ENCODE data around the gene PRRC1.

- no peak for TF ChIP-seq CTCF (IDR thresholded peaks at IDR 0.05; ENCODE audit: low read depth, low read length, missing input control)
- TF ChIP-seq EGR1 (IDR thresholded peaks at IDR 0.05; ENCODE audit: low read depth in 2 of 2) = no peak
- TF ChIP-seq SP1 (IDR thresholded peaks at IDR 0.05) = no peak
- no peak for TF ChIP-seq ZBTB33 (IDR thresholded peaks at IDR 0.05)
- TF ChIP-seq, protein P1, sequence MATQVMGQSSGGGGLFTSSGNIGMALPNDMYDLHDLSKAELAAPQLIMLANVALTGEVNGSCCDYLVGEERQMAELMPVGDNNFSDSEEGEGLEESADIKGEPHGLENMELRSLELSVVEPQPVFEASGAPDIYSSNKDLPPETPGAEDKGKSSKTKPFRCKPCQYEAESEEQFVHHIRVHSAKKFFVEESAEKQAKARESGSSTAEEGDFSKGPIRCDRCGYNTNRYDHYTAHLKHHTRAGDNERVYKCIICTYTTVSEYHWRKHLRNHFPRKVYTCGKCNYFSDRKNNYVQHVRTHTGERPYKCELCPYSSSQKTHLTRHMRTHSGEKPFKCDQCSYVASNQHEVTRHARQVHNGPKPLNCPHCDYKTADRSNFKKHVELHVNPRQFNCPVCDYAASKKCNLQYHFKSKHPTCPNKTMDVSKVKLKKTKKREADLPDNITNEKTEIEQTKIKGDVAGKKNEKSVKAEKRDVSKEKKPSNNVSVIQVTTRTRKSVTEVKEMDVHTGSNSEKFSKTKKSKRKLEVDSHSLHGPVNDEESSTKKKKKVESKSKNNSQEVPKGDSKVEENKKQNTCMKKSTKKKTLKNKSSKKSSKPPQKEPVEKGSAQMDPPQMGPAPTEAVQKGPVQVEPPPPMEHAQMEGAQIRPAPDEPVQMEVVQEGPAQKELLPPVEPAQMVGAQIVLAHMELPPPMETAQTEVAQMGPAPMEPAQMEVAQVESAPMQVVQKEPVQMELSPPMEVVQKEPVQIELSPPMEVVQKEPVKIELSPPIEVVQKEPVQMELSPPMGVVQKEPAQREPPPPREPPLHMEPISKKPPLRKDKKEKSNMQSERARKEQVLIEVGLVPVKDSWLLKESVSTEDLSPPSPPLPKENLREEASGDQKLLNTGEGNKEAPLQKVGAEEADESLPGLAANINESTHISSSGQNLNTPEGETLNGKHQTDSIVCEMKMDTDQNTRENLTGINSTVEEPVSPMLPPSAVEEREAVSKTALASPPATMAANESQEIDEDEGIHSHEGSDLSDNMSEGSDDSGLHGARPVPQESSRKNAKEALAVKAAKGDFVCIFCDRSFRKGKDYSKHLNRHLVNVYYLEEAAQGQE (IDR thresholded peaks at IDR 0.05) = no peak
- TF ChIP-seq MAX (IDR thresholded peaks at IDR 0.05) = no peak
- no peak for TF ChIP-seq TAF1 (conservative IDR thresholded peaks at IDR 0.05)
Observed at GRCh38 chr5:127582773-127583370, 65.4 kb downstream of the PRRC1 start.

Data from liver (tissue), 3 donors.